Endodermal cell (in vitro differentiated cells): ENCODE results near the gene PARD3B. TPM values are rescaled to one million over a fixed set of nuclear protein-coding genes. Genes with fewer than 3 reads are reported as not detected.
A peak's percentile ranks its signal among the peaks of the same experiment; 100 is the strongest.

Source experiments
- DNase-seq: peaks from one replicate; pipeline ENCODE4 v3.0.0-alpha.2; 2017
- H3K27ac ChIP-seq: 2 replicates; pipeline ENCODE4 v1.5.1; 2013; ENCODE audit warnings: mild to moderate bottlenecking, low read depth, low read length, moderate library complexity
- H3K27me3 ChIP-seq: 2 replicates; pipeline ENCODE4 v1.6.1; 2013; ENCODE audit warnings: mild to moderate bottlenecking, low read length, moderate library complexity; ENCODE audit not compliant: insufficient read depth, control insufficient read depth, poor library complexity, severe bottlenecking
- H3K36me3 ChIP-seq: 2 replicates; pipeline ENCODE4 v1.7.0; 2013; ENCODE audit warnings: mild to moderate bottlenecking, low read length, moderate library complexity; ENCODE audit not compliant: control insufficient read depth, insufficient read depth
- H3K4me1 ChIP-seq: one replicate; pipeline ENCODE4 v1.7.0; 2013; ENCODE audit warnings: low read length; ENCODE audit not compliant: control insufficient read depth, insufficient read depth
- H3K4me3 ChIP-seq: 2 replicates; pipeline ENCODE4 v1.5.1; 2013; ENCODE audit warnings: mild to moderate bottlenecking, low read length, moderate library complexity
- H3K9ac ChIP-seq: 2 replicates; pipeline ENCODE4 v1.6.1; 2013; ENCODE audit warnings: mild to moderate bottlenecking, low read length, moderate library complexity; ENCODE audit not compliant: poor library complexity, severe bottlenecking; ENCODE audit errors: extremely low read depth
- H3K9me3 ChIP-seq: 2 replicates; pipeline ENCODE4 v1.6.1; 2013; ENCODE audit warnings: mild to moderate bottlenecking, low read length, moderate library complexity; ENCODE audit not compliant: control insufficient read depth
- H3K27ac Mint-ChIP-seq: 2 replicates; pipeline ENCODE4 v1.8.0; 2020; ENCODE audit warnings: mixed read lengths
- H3K27me3 Mint-ChIP-seq: 2 replicates; pipeline ENCODE4 v1.8.0; 2021; ENCODE audit warnings: mild to moderate bottlenecking, mixed read lengths; ENCODE audit not compliant: insufficient read depth
- H3K36me3 Mint-ChIP-seq: 2 replicates; pipeline ENCODE4 v1.8.0; 2020; ENCODE audit warnings: low read depth, mixed read lengths
- H3K4me1 Mint-ChIP-seq: 2 replicates; pipeline ENCODE4 v1.8.0; 2020; ENCODE audit warnings: mixed read lengths
- H3K4me3 Mint-ChIP-seq: 2 replicates; pipeline ENCODE4 v1.8.0; 2020; ENCODE audit warnings: mild to moderate bottlenecking, moderate library complexity, mixed read lengths
- H3K9me3 Mint-ChIP-seq: 2 replicates; pipeline ENCODE4 v1.8.0; 2020; ENCODE audit warnings: mild to moderate bottlenecking, mixed read lengths
- WGBS, 2 experiments: methylation state at CpG; one replicate each; pipeline versions ENCODE4 v1.1.5 to v1.1.7; 2013; ENCODE audit warnings: missing lambda C conversion rate in 2 of 2, mixed read lengths in 1 of 2; ENCODE audit not compliant: insufficient coverage in 1 of 2, insufficient read length in 1 of 2; 5-methylcytosine and 5-hydroxymethylcytosine counted together
- total RNA-seq, 2 donors: library from RNA; stranded (reverse); fragmentation: NEBNext Ultra II Directional in 1 of 2; extraction: Animal tissue kit (Norgen Biotek cat#: 25700) in 1 of 2; gene quantifications; 2 replicates in 1 of 2; 3 replicates in 1 of 2; pipeline ENCODE4 v1.2.1, GENCODE V29; 2021
- TF ChIP-seq, protein P1 (sequence below): fragments of 200-600 bp; sonication (generic); conservative IDR thresholded peaks from 2 replicates; pipeline ENCODE4 v1.5.0; 2021; ENCODE audit warnings: antibody characterized with exemption, mild to moderate bottlenecking

The PARD3B gene
- total RNA-seq, 2 donors from 2014 or later: 2.5 to 5.6 TPM

- H3K9ac ChIP-seq: no peak overlapping the region
These were observed 340.5 kb downstream of the PARD3B start for GRCh38 chr2:204885747-204886146.

DNA sequence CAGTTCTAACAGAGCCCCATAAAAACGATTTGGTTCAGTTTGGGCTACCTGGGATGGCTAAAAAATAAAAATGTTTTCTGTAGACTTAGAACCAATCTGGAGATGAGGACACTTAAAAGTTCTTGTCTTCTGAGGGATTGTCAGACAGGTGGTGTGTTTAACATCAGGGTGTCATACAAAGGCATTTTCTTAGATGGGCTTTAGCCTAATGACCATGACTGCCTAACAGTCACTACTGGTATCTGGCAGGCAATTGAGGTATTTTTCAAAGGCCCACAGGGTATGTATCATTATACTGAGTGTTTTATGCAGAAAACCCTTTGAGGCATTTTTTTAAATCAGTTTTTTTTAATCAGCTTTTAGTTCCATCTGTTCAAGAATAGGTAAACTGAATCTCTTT, 341.4 kb downstream of the PARD3B start:
- no peaks in the 10 kb centered on the region for H3K36me3 Mint-ChIP-seq
- peaks cover 4% of the 10 kb centered on the region for H3K4me1 ChIP-seq
- no peaks in the 10 kb centered on the region for H3K9me3 ChIP-seq
- no peak overlapping the region for H3K27ac ChIP-seq
- H3K36me3 ChIP-seq: no peaks in the 10 kb centered on the region
- no peaks in the 10 kb centered on the region for H3K27me3 Mint-ChIP-seq
- TF ChIP-seq, protein P1, sequence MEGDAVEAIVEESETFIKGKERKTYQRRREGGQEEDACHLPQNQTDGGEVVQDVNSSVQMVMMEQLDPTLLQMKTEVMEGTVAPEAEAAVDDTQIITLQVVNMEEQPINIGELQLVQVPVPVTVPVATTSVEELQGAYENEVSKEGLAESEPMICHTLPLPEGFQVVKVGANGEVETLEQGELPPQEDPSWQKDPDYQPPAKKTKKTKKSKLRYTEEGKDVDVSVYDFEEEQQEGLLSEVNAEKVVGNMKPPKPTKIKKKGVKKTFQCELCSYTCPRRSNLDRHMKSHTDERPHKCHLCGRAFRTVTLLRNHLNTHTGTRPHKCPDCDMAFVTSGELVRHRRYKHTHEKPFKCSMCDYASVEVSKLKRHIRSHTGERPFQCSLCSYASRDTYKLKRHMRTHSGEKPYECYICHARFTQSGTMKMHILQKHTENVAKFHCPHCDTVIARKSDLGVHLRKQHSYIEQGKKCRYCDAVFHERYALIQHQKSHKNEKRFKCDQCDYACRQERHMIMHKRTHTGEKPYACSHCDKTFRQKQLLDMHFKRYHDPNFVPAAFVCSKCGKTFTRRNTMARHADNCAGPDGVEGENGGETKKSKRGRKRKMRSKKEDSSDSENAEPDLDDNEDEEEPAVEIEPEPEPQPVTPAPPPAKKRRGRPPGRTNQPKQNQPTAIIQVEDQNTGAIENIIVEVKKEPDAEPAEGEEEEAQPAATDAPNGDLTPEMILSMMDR: no peak
- no peak for DNase-seq
- peaks cover 14% of the 10 kb centered on the region for H3K4me1 Mint-ChIP-seq
- no peak overlapping the region for H3K27ac Mint-ChIP-seq
- no peaks in the 10 kb centered on the region for H3K9me3 Mint-ChIP-seq
- H3K9ac ChIP-seq: no peak overlapping the region
- no peaks in the 10 kb centered on the region for H3K27me3 ChIP-seq
- H3K4me3 ChIP-seq: no peak overlapping the region
- WGBS, 2 experiments: 78 to 87% methylated on average over 1 of the region's 1 CpG
- H3K4me3 Mint-ChIP-seq: no peak overlapping the region

More at GRCh38 chr2:204885747-204886146, 340.5 kb downstream of the PARD3B start:
- H3K9me3 Mint-ChIP-seq: no peaks in the 10 kb centered on the region
- no peak overlapping the region for H3K4me3 Mint-ChIP-seq
- peaks cover 18% of the 10 kb centered on the region for H3K4me1 Mint-ChIP-seq
- 27 to 45% methylated on average over 1 to 2 of the region's 2 CpGs for WGBS, 2 experiments
- H3K27me3 Mint-ChIP-seq: no peaks in the 10 kb centered on the region
- Histone ChIP-seq H3K4me1 (peaks cover 4% of the 10 kb centered on the region), H3K36me3 (no peaks in the 10 kb centered on the region), H3K27ac (no peak overlapping the region), H3K9me3 (no peaks in the 10 kb centered on the region), H3K4me3 (no peak overlapping the region), H3K27me3 (no peaks in the 10 kb centered on the region)
- H3K36me3 Mint-ChIP-seq: no peaks in the 10 kb centered on the region
- H3K27ac Mint-ChIP-seq: no peak overlapping the region
- TF ChIP-seq, protein P1: peak; percentile 84
- peak; percentile 68 for DNase-seq

DNA sequence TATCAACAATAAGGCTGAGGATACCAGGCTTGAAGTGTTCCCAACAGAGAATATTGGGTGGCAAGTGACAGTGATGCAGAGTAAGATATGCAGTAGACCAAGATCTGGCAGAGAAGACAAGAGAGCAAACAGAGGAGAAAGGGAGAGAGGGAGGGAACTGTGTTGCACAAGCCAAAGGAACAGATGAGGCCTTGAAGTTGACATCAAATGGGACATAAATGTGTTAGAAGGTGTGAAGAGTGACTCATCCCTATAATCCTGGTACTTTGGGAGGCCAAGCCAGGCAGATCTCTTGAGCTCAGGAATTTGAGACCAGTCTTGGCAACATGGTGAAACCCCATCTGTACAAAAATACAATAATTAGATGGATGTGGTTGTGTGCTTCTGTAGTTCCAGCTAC, 342.9 kb downstream of the PARD3B start:
- DNase-seq: no peak
- Histone ChIP-seq H3K9ac (no peak overlapping the region), H3K27me3 (no peaks in the 10 kb centered on the region), H3K4me3 (no peak overlapping the region), H3K4me1 (no peaks in the 10 kb centered on the region), H3K27ac (no peak overlapping the region), H3K9me3 (no peaks in the 10 kb centered on the region), H3K36me3 (no peaks in the 10 kb centered on the region)
- Mint-ChIP-seq H3K9me3 (no peaks in the 10 kb centered on the region), H3K27ac (no peak overlapping the region), H3K4me1 (peaks cover 8% of the 10 kb centered on the region), H3K36me3 (no peaks in the 10 kb centered on the region), H3K4me3 (no peak overlapping the region), H3K27me3 (no peaks in the 10 kb centered on the region)
- TF ChIP-seq, protein P1: no peak
